Measurements from ENCODE around the gene WBP2. TPM values are rescaled to one million over a fixed set of nuclear protein-coding genes. Genes with fewer than 3 reads are reported as not detected.

The WBP2 gene
- total RNA-seq, 4 donors from 2014 or later: 27.7 to 75.1 (median 56.8) TPM

DNA sequence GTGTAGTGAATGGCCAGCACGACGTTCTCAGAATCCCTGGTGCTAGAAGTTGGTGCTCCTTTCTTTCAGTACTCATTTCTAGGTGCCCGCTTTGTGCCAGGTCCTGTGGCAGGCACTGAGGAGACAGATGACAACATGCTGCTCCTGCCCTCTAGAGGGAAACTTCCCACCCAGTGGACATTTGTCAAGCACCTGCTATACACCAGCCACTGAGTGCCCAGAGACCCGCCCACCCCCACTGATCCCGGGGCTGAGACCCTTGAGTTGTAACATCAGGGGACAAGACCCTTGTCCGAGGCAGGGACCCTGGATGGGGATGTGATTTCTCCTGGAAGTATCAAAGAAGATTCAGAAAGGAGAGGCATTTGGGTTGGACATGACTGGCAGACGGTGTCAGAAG lies 36.0 kb downstream of the WBP2 start:
- 91% methylated on average over 7 of the region's 7 CpGs; no CpG with 5 or more reads in 1 of the 2 donors for WGBS, 2 donors (ENCODE audit: low coverage in 1 of 2)
- in situ Hi-C loops (cut with MboI; ENCODE audit: low pct_ligation_motif_present in 1 of 4, low pct_unique_long_range_greater_than_20kb in 1 of 4, low sequenced_read_pairs in 3 of 4): no loop called here
- Histone ChIP-seq H3K4me1 (no peaks in the 10 kb centered on the region), H3K4me3 (no peak overlapping the region), H3K27me3 (no peaks in the 10 kb centered on the region), H3K27ac (no peak overlapping the region), H3K36me3 (peaks cover 0 to 45% (median 14%) of the 10 kb centered on the region in 4 donors), H3K9me3 (no peaks in the 10 kb centered on the region)
- intact Hi-C loops (cut with DNase I; ENCODE audit: low total_unique reads): no loop called here
- DNase-seq: no peak
- no peak for TF ChIP-seq POLR2AphosphoS5 (IDR thresholded peaks at IDR 0.05)
- TF ChIP-seq CTCF (IDR thresholded peaks at IDR 0.05): no peak
- no peak for TF ChIP-seq POLR2A (IDR thresholded peaks at IDR 0.05)

GRCh38 chr17:75818326-75818885 lies 36.7 kb downstream of the WBP2 start:
- no peak overlapping the region for H3K4me3 ChIP-seq
- no peaks in the 10 kb centered on the region for H3K4me1 ChIP-seq
- DNase-seq: no peak
- H3K9me3 ChIP-seq: no peaks in the 10 kb centered on the region
- H3K27me3 ChIP-seq: no peaks in the 10 kb centered on the region
- intact Hi-C loops (cut with DNase I; ENCODE audit: low total_unique reads) (no loop called here), in situ Hi-C loops (cut with MboI; ENCODE audit: low pct_ligation_motif_present in 1 of 4, low pct_unique_long_range_greater_than_20kb in 1 of 4, low sequenced_read_pairs in 3 of 4) (no loop called here)
- peaks cover 0 to 42% (median 14%) of the 10 kb centered on the region in 4 donors for H3K36me3 ChIP-seq
- WGBS, 2 donors (ENCODE audit: low coverage in 1 of 2): 95 to 100% methylated on average over 2 to 16 of the region's 16 CpGs
- TF ChIP-seq POLR2A (IDR thresholded peaks at IDR 0.05) (no peak), POLR2AphosphoS5 (IDR thresholded peaks at IDR 0.05) (no peak), EP300 (IDR thresholded peaks at IDR 0.05; ENCODE audit: low read depth) (no peak)
- no peak overlapping the region for H3K27ac ChIP-seq

GRCh38 chr17:75817571-75817970 lies 37.6 kb downstream of the WBP2 start:
- intact Hi-C loops (cut with DNase I; ENCODE audit: low total_unique reads) (no loop called here), in situ Hi-C loops (cut with MboI; ENCODE audit: low pct_ligation_motif_present in 1 of 4, low pct_unique_long_range_greater_than_20kb in 1 of 4, low sequenced_read_pairs in 3 of 4) (no loop called here)
- H3K27me3 ChIP-seq: no peaks in the 10 kb centered on the region
- H3K36me3 ChIP-seq: peaks cover 0 to 39% (median 15%) of the 10 kb centered on the region in 4 donors
- DNase-seq: no peak
- H3K4me3 ChIP-seq: no peak overlapping the region
- H3K27ac ChIP-seq: no peak overlapping the region
- H3K9me3 ChIP-seq: no peaks in the 10 kb centered on the region
- TF ChIP-seq EP300 (IDR thresholded peaks at IDR 0.05; ENCODE audit: low read depth) (no peak), POLR2A (IDR thresholded peaks at IDR 0.05) (no peak), POLR2AphosphoS5 (IDR thresholded peaks at IDR 0.05) (no peak), CTCF (IDR thresholded peaks at IDR 0.05) (no peak)
- WGBS, 2 donors (ENCODE audit: low coverage in 1 of 2): 80 to 93% methylated on average over 1 to 6 of the region's 6 CpGs
- no peaks in the 10 kb centered on the region for H3K4me1 ChIP-seq

DNA sequence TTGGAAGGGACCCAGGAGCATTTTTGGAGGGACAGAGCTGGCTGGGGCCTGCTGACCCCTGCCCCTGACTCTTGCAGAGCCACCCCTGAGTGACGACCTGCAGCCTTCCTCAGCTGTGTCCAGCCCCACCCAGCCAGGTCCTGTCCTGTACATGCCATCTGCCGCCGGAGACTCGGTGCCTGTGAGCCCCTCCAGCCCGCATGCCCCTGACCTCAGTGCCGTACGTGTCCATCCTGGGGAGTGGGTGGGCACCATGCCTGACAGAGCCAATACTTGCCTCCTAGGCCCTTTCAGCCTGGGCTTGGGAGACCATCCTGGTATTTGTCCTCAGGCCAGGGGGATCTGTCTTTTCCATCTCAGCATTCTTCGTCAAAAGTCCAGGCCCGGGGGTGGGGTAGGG lies 38.4 kb downstream of the WBP2 start:
- no peaks in the 10 kb centered on the region for H3K4me1 ChIP-seq
- H3K27me3 ChIP-seq: no peaks in the 10 kb centered on the region
- in situ Hi-C loops (cut with MboI; ENCODE audit: low pct_ligation_motif_present in 1 of 4, low pct_unique_long_range_greater_than_20kb in 1 of 4, low sequenced_read_pairs in 3 of 4): no loop called here
- H3K27ac ChIP-seq: no peak overlapping the region
- no peaks in the 10 kb centered on the region for H3K9me3 ChIP-seq
- H3K4me3 ChIP-seq: no peak overlapping the region
- WGBS, 2 donors (ENCODE audit: low coverage in 1 of 2): 94% methylated on average over 9 of the region's 9 CpGs; no CpG with 5 or more reads in 1 of the 2 donors
- peaks cover 0 to 48% (median 20%) of the 10 kb centered on the region in 4 donors for H3K36me3 ChIP-seq
- intact Hi-C loops (cut with DNase I; ENCODE audit: low total_unique reads): no loop called here
- TF ChIP-seq CTCF (IDR thresholded peaks at IDR 0.05): no peak
- no peak for DNase-seq

DNA sequence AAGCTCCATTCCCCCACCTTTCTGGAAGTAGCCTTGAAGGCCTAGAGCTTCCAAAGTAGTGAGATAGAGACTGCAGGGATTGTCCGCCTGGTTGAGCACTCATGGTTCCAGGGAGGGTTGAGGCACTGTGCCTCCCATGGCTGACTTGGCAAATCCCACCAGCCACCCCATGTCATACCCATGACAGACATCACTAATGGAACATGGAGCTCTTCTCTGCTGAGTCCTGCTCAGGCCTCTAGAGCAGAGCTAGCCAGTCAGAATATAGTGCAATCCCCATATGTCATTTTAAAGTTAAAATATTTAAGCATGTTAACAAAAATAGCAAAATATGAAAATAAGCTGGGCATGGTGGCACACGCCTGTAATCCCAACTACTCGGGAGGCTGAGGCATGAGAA lies 39.7 kb downstream of the WBP2 start:
- Histone ChIP-seq H3K27ac (no peak overlapping the region), H3K27me3 (no peaks in the 10 kb centered on the region), H3K4me1 (no peaks in the 10 kb centered on the region), H3K9me3 (no peaks in the 10 kb centered on the region), H3K4me3 (no peak overlapping the region), H3K36me3 (peaks cover 0 to 44% (median 17%) of the 10 kb centered on the region in 4 donors)
- no peak for TF ChIP-seq POLR2A (IDR thresholded peaks at IDR 0.05)
- TF ChIP-seq EP300 (IDR thresholded peaks at IDR 0.05; ENCODE audit: low read depth): no peak
- no peak for TF ChIP-seq CTCF (IDR thresholded peaks at IDR 0.05)
- no peak for TF ChIP-seq POLR2AphosphoS5 (IDR thresholded peaks at IDR 0.05)
- DNase-seq: no peak
- in situ Hi-C loops (cut with MboI; ENCODE audit: low pct_ligation_motif_present in 1 of 4, low pct_unique_long_range_greater_than_20kb in 1 of 4, low sequenced_read_pairs in 3 of 4): no loop called here
- 86% methylated on average over 3 of the region's 3 CpGs; no CpG with 5 or more reads in 1 of the 2 donors for WGBS, 2 donors (ENCODE audit: low coverage in 1 of 2)
- intact Hi-C loops (cut with DNase I; ENCODE audit: low total_unique reads): no loop called here

Data from transverse colon (tissue), 4 donors.